HG03196 (cell line): ENCODE results near the gene CENPB.
A peak's percentile ranks its signal among the peaks of the same experiment; 100 is the strongest.
"Not testable (repeated sequence)": the region's sequence is repeated elsewhere in the genome, so short reads cannot be mapped to it uniquely, and the experiment has no call there.

ENCODE experiments used
- ATAC-seq: cut with Tn5 transposase; IDR thresholded peaks from one replicate; pipeline ENCODE4 v1.9.1; 2021; ENCODE audit not compliant: unreplicated experiment

The CENPB gene, protein sequence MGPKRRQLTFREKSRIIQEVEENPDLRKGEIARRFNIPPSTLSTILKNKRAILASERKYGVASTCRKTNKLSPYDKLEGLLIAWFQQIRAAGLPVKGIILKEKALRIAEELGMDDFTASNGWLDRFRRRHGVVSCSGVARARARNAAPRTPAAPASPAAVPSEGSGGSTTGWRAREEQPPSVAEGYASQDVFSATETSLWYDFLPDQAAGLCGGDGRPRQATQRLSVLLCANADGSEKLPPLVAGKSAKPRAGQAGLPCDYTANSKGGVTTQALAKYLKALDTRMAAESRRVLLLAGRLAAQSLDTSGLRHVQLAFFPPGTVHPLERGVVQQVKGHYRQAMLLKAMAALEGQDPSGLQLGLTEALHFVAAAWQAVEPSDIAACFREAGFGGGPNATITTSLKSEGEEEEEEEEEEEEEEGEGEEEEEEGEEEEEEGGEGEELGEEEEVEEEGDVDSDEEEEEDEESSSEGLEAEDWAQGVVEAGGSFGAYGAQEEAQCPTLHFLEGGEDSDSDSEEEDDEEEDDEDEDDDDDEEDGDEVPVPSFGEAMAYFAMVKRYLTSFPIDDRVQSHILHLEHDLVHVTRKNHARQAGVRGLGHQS

DNA sequence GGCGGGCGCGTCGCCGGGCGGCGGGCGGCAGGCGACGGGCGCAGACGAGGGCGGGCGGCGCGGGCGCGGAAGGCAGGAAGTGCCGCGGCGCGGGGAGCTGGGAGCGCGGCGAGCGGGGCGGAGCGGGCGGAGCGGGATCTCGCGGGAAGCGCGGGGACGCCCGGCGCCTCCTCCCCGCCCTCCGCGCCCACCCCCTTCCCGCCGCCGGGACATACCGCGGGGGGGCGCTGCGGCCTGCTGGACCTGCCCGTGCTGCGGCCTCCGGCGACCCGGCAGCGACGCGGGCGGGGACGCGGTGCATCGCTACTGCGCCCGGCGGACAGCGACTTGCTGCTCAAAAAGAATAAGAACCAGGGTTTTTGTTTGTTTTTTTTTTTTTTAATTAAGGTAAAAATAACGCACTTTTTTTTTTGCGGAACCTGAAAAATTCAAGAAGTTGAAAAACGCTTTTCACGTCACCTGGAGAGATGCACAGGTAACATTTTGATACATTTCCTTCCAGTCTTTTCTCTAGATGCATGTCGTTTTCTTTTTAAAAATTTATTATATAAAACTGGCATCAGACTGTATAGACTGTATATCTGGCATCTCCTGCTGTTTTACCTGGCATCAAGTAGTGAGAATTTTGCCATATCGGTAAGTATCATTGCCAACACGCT is at the start of gene CENPB:
CENPB (minus strand) TSS at position 76 of the 659 bp plus-strand sequence. CDS start 257 bp downstream, outside the sequence.
- peak; percentile 75 for ATAC-seq

DNA sequence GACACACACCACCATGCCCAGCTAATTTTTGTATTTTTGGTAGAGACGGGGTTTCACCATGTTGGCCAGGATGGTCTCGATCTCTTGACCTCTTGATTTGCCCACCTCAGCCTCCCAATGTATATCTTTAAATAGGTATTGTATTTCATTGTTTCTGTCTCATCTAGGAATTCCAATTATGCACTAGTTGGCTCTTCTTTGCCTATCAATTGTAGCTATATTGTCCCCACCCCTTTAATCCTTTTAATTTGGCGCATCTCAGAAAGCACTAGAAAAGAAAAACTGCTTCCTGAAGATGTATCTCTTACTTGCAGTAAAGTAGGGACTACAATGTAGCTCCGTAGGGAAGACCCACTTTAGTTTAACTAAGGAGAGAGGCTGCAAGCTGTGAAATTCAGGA is 49.6 kb upstream of the CENPB start:
- no peak for ATAC-seq

DNA sequence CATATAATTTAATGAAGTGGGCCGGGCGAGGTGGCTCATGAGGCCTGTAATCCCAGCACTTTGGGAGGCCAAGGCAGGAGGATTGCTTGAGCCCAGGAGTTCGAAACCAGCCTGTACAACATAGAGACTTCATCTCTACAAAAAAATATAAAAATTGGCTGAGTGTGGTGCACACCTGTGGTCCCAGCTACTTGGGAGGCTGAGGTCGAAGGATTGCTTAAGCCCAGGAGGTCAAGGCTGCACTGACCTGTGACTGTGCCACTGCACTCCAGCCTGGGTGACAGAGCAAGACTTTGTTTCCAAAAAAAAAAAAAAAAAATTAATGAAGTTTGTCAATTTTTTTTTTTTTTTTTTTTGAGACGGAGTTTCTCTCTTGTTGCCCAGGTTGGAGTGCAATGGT is 43.4 kb upstream of the CENPB start:
- ATAC-seq, result not testable (repeated sequence)

DNA sequence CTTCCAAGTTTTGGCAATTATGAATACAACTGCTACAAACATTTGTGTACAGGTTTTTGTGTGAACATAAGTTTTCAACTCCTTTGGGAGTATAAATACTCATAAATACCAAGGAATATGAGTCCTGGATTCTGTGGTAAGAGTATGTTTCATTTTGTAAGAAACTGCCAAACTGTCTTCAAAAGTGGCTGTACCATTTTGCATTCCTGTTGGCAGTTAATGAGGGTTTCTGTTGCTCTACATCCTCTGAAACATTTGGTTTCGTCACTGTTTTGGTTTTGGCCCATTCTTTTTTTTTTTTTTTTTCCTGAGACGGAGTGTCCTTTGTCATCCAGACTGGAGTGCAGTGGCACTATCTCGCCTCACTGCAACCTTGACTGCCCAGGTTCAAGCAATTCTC is 42.3 kb upstream of the CENPB start:
- no peak for ATAC-seq

DNA sequence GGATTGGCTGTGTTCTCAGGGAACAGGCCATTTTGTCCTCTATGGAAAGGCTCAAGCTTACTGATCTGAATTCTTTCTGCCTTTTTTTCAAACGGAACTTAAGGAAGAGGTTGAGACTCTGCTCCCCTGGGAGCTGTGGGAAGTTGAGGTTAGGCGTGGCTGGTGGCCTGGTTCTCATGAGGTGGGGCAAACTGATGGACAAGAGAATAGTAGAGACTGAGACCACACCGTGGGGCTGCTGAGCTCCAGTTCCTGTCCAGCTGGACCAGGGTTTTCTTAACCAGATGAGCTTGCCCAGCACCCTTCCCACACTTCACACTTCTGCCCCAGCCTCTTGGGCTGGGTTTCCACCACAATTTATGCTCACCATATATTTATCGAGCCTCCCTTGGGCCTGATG is 39.9 kb upstream of the CENPB start:
- no peak for ATAC-seq

DNA sequence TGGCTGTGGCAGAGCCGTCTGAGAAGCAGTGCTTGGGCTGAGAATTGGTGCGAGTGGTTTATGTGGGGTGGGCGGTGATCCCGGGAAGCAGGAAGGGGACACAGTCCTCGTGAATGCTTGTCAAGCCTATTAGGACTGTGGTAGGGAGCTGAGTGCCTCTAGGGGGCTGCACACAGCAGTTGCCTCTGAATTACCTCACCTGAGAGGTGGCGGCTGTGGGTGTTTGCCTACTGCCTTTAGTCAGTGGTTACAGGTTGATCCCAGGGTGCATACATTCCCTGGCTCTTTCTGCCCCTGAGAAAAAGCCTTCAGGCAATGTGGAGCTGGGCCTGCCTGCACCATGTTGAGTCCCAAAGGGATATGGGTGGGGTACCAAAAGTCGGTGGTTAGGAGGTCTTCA is 39.0 kb upstream of the CENPB start:
- no peak for ATAC-seq

DNA sequence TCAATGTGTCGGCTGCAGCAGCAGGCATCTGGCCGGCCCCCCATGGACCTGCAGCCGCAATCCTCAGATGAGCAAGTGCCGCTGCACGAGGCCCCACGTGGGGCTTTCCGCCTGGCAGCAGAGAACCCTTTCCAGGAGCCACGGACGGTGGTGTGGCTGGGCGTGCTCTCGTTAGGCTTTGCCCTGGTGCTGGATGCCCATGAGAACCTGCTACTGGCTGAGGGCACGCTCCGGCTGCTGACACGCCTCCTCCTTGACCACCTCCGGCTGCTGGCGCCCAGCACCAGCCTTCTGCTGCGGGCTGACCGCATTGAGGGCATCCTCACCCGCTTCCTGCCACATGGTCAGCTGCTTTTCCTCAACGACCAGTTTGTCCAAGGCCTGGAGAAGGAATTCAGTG is 37.3 kb upstream of the CENPB start:
- ATAC-seq, result no peak

DNA sequence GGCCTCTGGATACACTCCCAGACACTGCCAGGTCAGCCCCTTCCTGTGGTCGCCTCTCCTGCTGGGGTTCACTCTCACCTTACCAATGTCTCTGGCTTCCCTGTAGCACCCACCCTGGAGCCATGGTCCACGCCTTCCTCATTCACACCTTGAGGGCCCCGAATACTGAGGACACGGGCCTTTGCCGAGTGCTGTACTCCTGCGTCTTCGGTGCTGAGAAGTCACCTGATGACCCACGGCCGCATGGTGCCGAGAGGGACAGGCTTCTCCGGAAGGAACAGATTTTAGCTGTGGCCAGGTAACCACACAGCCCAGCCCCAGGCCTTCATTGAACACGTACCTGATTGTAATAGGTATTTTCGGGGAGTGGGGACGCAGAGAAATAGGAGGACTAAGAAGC is 35.5 kb upstream of the CENPB start:
- no peak for ATAC-seq

DNA sequence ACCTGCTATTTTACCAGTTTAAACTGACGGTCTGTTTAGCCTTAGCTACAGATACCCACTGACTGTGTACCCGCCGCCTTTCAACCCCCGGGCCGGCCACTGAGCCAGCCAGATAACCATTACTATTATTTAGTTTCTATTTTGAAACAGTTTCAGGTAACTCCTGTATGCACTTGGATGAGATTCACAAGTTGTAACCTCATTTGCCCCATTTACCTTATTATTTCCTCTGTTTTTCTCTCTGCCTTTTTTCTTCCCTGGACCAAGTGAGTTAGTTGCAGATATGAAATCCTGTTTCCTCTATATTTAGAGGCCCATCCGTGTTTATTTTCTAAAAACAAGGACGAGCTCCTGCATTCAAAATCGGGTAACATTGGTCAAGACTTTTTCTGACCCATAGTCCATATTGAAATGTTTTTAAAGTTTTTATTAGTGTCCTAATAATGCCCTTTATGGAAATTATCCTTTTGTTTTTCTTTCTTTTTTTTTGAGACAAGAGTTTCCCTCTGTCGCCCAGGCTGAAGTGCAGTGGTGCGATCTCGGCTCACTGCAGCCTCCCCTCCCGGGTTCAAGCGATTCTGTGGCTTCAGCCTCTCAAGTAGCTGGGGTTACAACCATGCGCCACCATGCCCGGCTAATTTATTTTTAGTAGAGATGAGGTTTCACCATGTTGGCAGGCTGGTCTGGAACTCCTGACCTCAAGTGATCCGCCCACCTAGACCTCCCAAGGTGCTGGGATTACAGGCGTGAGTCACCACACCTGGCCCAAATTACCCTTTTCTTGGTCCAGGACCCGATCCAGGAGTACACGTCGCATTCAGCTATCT is 34.6 kb upstream of the CENPB start:
- no peak for ATAC-seq

DNA sequence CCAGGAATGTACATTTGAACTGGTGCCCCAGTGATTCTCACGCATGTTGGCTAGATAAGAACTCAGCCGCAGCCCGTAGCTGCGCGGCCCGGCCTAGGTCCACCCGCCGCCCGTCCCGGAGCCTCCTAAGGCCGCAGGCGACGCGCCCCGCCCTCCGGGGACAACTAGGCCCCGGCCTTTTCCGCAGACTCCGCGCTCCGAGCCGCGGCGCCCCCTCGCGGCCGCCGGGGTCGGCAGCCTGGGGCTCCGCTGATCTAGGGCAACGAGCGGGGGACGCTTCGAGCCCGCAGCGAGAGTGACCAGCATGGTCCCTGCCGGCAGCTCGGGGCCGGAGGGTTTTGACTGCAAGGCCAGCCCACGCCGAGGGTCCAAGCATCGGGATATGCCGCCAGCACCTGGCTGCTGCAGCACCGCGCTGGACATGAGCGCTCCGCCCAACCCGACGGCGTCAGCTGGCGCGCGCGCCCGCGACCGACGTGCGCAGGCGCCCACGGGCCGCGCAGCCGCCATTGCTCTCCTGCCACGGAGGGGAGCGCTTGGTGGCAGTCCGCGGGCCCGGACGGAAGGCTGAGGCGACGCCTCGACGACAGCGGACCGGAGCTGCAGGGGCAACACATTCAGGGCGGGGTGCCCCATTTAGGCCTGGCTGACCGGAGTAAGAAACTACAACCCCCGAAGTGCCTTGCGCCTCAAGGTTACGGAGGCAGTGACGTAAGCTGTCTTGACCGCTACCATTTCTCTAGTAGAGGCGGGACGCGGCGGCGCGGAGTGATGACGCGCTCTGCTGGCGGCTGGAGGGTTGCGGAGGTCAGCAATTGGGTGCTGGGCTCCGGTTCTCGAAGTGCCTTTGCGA is 33.7 kb upstream of the CENPB start, which contains the start of gene AP5S1:
AP5S1 (plus strand) TSS at position 500 of the 853 bp plus-strand sequence. CDS start 1,571 bp downstream, outside the sequence.
- peak; percentile 80 for ATAC-seq

DNA sequence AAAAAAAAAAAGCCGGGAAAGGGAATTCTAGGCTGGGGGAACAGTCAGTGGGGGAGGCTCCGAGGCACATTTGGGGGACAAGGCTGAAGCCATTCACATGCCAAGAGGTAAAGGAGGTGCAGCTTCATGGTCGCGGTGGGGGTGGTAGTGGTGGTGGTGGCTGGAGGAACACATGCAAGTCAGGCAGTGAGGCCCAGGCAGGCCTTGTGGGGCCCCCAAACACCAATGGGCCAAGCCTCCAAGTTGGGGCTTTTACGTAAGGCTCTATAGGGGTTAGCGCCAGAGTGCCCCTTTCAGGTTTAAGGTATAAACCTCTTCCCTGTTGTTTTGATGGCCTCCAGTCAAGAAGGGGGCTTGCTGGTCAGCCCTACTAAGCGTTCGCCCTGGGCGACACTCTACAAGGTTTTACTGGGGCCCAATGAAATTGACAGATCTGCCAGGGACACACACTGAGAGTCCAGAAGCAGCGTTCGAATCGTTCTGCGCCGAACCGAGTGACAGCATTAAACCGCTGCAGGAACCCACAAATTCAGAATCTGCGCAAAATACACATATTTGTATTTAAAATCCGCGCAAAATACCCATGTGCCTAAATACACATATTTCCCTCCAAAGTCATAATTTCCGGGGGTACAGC is 33.0 kb upstream of the CENPB start:
- no peak for ATAC-seq

DNA sequence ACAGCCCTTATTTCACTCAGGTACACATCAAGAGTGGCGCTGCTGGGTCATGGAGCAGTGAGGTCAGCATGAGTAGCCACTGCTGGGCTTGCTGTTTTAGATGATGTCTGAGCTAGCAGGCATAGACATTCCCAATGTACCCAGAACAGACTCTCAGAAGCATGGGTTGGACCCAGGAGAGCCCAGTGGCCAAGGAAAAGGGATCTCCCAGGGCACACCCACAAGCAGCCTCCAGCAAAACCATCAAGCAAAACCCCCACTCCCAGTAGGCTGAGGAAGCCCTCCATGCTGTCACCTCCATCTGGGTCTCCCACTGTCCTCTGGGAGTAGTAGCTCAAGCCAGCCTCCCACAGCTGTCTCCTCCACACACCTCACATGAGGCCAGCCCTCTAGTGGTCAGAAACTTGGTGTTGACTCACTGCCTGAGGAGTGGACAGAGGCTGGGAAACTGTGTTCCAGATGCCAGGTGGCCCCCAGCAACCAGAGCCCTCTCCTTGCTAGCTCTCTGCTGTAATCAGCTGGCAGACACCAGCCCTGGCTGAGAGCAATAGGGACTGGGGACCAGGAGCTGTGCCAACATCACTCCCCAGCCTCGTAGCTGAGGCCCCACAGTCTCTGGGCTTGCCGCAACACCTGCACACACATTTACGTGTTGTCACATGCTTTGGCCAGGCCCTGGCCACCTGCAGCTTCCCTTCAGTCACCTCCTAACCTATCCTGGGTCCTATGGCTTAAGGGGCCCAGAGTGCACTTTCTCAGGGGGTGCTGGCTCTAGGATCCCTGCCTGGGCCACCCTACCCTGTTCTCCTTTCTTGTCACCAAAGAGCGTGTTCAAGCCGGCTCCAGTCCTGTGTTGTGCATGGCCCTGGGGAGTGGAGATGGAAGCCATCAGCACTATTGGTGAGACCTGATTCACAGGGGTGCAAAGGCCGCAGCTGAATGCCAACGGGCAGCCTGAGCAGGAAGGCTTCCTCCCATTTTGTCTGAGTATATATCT is 31.9 kb upstream of the CENPB start:
- ATAC-seq, result no peak

DNA sequence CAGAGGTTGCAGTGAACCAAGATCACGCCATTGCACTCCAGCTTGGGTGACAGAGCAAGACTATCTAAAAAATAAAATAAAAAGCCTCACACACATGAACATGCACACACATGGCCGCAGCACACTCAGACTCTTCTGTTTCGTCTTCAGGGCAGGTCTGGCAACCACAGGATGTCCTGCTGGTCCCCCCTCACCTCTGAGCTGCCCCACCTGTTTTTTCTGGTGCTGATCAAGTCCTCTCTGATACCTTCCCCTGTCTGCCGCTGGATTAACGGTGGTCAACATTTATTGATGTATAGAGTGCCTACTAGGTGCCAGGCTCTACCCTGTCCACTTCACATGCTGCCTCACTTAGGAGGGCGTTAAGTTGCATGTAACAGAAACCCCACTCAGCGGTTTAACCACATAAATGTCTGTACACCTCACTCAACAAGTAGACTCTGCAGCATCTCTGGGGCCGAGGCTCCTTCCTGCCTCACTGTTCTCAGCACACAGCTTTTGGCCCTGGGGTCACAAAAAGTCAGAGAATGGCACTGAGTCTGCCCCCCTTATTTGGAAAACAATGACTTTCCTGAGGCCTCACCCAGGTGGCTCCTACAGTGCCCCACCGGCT is 29.3 kb upstream of the CENPB start:
- ATAC-seq, result no peak

DNA sequence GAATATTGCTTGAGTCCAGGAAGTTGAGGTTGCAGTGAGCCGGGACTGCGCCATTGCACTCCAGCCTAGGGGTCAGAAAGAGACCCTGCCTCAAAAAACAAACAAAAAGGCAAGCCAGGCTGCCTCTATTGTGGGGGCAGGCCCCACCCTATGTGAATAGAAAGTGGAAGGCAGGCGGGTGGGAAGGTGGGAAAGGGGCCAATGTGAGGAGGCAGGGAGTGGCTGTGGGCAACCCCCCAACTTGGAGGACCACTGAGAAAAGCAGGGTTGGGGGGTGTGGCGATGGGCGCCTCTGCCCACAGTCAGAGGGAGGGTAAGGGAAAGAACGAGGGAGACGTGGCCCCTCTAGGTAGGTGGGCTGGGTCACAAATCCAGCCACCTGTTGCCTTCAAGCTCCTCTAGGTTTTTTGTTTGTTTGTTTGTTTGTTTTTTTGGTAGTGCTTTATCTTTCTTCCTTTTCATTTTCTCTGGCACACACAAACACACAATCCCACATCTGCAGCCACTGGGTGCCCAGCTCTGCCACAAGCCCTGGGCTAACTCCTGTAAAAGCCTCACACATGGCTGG is 28.5 kb upstream of the CENPB start:
- ATAC-seq, result no peak

DNA sequence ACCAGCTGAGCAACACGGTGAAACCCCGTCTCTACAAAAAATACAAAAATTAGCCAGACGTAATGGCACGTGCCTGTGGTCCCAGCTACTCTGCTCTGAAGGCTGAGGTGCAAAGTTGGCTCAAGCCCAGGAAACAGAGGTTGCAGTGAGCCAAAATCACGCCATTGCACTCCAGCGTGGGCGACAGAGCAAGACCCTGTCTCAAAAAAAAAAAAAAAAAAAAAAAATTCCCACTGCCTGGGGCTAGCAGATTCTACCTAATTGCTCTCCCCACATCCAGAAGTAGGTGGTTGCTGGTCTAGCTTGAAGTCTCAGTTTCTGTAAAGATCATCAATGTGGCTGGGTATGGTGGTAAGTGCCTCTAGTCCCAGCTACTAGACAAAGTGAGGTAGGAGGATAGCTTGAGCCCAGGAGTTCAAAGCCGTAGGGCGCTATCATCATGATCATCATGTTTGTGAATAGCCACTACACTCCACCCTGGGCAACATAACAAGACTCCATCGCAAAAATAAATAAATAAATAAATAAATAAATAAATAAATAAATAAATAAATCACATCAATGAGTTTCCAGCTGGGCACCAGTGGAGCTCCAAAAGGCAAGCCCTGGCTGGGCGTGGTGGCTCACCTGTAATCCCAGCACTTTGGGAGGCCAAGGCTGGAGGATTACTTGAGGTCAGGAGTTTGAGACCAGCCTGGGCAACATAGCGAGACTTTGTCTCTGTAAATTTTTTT is 27.5 kb upstream of the CENPB start:
- ATAC-seq, result no peak

DNA sequence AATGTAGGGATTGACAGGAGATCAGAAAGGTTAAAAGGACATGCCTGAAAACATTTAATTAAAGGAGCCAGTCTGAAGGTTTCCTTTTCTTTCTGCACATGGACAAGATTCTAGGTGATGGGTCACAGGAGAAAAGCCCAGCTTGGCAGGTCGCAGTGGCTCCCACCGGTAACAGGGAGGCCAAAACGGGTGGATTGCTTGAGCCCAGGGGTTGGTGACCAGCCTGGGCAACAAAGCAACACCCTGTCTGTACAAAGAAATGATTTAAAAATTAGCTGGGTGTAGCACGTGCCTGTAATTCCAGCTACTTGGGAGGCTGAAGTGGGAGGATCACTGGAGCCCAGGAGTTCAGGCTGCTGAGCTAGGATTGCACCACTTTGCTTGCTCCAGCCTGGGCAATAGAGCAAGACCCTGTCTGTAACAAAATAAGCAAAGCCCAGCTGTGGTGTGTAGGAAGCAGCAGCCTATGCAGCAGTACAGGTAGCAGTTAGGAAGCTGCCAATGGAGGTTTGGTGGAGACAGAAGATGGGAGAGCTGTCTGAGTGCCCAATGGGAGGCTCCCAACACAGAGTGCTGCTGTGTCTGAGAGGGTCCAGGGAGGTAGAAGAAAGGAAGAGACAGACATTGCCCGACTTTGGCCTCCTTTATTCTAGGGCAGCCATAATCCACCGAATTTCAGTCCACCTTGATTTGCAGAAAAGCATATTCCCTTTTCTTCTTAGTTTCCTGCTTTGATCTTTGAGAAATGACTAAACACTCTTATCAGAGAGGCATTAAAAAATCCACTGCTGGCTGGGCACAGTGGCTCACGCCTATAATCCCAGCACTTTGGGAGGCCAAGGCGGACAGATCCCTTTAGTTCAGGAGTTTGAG is 26.7 kb upstream of the CENPB start:
- ATAC-seq, result no peak
